Type B pancreatic cell (in vitro differentiated cells): ENCODE data around the gene SCFD2. TPM values are rescaled to one million over a fixed set of nuclear protein-coding genes. Genes with fewer than 3 reads are reported as not detected.

ENCODE experiments used
- DNase-seq: peaks from one replicate; pipeline ENCODE4 v3.0.0; 2021; ENCODE audit warnings: mixed read lengths; ENCODE audit not compliant: unreplicated experiment; ENCODE audit errors: extremely low spot score
- H3K27ac Mint-ChIP-seq: 2 replicates; pipeline ENCODE4 v1.8.0; 2021; ENCODE audit warnings: mild to moderate bottlenecking, mixed read lengths
- H3K27me3 Mint-ChIP-seq: 2 replicates; pipeline ENCODE4 v1.8.0; 2021; ENCODE audit warnings: mixed read lengths
- H3K36me3 Mint-ChIP-seq: 2 replicates; pipeline ENCODE4 v1.8.0; 2021; ENCODE audit warnings: mixed read lengths
- H3K4me1 Mint-ChIP-seq: one replicate; pipeline ENCODE4 v1.8.0; 2021; ENCODE audit warnings: mixed read lengths; ENCODE audit not compliant: unreplicated experiment
- H3K4me3 Mint-ChIP-seq: 2 replicates; pipeline ENCODE4 v1.8.0; 2021; ENCODE audit warnings: mild to moderate bottlenecking, mixed read lengths
- H3K9me3 Mint-ChIP-seq: 2 replicates; pipeline ENCODE4 v1.8.0; 2021; ENCODE audit warnings: mixed read lengths
- total RNA-seq: library from RNA; stranded (reverse); gene quantifications from 2 replicates; pipeline ENCODE4 v1.2.1, GENCODE V29; 2021; ENCODE audit warnings: low replicate concordance
- TF ChIP-seq, protein P1 (sequence below): fragments of 200-600 bp; sonication (generic); conservative IDR thresholded peaks from 2 replicates; pipeline ENCODE4 v1.5.0; 2021; ENCODE audit warnings: antibody characterized with exemption, mild to moderate bottlenecking

Gene SCFD2
- total RNA-seq, 1 donor from 2014 or later = 11.2 TPM

DNA sequence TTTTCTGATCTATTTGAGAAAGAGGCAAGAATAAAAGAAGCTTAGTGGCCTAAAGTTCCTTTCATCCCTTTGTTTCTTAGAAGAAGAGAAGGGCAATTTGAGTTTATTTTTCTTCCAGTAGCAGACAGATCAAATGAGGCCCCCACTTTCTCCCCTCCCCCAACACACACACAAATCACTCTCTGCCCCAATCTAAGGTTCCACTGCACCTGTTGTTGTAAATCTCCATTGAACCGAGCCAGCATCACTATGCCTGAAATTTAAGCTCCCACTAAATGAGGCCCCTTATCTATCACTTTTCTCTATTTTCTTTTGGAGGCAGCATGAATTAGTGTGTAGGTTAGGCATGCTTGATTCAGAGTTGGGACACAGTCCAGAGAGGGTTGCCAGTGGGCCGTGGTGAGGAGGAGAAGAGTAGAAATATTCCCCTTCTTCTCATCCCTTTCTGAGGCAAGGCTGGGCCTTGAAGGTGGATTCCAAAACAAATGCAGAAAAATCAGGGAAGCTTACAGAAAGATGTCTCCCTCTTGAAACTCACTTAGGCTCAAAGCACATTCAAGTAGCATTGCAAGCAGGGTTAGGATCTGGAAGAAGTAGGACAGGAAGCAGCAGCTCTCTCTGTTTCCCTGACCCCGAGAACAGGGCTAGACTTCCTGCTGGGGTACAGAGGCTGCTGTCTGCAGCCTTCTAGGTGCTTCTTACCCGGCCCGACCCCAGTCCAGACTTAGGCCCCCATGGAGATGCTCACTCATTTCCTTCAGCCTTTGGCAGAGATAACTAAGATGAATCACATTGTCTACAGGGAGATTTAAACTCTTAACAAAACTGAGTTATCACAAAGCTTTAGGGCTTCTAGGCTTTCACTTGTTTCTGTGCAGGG lies 433.0 kb downstream of the SCFD2 start:
- TF ChIP-seq, protein P1, sequence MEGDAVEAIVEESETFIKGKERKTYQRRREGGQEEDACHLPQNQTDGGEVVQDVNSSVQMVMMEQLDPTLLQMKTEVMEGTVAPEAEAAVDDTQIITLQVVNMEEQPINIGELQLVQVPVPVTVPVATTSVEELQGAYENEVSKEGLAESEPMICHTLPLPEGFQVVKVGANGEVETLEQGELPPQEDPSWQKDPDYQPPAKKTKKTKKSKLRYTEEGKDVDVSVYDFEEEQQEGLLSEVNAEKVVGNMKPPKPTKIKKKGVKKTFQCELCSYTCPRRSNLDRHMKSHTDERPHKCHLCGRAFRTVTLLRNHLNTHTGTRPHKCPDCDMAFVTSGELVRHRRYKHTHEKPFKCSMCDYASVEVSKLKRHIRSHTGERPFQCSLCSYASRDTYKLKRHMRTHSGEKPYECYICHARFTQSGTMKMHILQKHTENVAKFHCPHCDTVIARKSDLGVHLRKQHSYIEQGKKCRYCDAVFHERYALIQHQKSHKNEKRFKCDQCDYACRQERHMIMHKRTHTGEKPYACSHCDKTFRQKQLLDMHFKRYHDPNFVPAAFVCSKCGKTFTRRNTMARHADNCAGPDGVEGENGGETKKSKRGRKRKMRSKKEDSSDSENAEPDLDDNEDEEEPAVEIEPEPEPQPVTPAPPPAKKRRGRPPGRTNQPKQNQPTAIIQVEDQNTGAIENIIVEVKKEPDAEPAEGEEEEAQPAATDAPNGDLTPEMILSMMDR = no peak
- Mint-ChIP-seq H3K36me3 (no peaks in the 10 kb centered on the region), H3K27ac (no peak overlapping the region), H3K9me3 (no peaks in the 10 kb centered on the region), H3K4me3 (no peak overlapping the region), H3K27me3 (no peaks in the 10 kb centered on the region), H3K4me1 (peaks cover 27% of the 10 kb centered on the region)
- no peak for DNase-seq

DNA sequence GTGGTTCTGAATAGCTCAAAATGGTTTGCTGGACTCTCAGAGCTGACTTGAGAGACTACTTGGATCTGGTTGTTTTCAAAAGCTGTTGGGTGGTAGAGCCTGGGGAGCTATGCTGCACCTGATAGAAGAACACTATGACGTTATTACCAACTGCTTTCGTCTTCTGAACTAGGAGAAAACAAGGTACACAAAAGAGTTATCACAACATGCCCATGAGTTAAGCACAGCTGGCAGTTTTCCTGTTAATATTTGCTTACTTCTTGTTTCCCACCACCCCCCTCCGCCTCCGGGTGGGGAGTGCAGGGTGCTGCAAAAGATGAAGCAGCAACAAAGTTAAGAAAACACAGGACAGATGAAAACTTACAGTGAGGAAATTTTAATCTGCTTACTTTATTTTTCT lies 434.6 kb downstream of the SCFD2 start:
- H3K36me3 Mint-ChIP-seq = no peaks in the 10 kb centered on the region
- H3K9me3 Mint-ChIP-seq = no peaks in the 10 kb centered on the region
- TF ChIP-seq, protein P1 = no peak
- H3K4me3 Mint-ChIP-seq = no peak overlapping the region
- H3K27ac Mint-ChIP-seq = no peak overlapping the region
- DNase-seq = no peak
- H3K27me3 Mint-ChIP-seq = no peaks in the 10 kb centered on the region
- peaks cover 35% of the 10 kb centered on the region for H3K4me1 Mint-ChIP-seq

DNA sequence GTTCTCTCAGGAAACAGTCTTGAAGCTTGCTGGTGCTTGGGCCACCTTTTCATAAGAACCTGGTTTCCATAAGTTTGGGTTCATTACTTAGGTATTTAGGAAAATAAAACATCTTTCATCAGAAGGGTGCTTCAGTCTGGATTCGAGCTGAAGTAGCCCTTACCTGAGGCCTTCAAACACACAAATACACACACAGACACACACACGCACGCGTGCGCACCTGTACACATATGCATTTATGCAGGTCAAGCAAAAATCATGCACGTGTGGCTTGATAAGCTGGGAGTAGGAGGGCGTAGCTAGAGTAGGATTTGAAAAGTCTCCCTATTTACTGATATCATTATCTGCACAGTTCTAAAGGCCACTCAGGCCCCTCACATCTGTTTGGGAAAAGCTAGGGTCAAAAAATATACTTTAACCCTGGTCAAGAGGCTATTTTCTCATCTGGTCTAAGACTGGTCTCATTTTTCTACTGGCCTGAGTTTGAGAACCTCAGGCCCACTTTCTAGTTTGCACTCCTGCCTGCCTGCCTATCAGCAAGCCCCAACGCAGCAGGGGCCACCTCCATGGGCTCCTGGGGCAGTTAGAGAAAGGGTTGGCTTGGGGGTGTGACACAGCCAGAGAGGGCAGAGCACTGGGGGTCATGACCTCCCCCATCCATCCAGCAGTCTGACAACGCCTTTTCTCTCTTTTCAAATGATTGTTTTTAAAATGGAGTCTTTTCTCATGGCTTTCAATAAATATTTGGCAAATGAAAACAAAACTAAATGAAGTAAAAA lies 439.5 kb downstream of the SCFD2 start:
- TF ChIP-seq, protein P1 = no peak
- H3K27ac Mint-ChIP-seq = peak overlapping the region; percentile 42

DNA sequence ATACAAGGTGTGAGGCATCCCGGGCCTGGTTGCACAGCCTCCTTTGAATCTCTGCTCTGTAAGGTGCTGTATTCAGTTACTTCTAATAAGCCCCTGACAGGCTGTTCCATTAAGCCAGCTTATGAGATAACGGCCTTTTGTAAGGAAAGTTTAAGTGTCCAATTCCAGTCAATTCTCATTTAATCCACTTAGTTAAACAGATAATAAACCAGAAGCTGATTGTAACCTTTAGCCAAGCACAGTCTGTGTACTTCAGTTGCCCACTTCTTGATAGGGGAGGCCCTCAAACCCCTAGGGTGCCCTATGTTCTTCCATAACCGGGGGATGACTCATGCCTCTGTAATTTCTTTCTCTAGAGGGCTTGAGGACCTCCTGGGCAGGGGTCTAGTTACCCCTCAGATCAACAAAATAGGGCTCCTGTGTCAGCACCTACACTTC lies 440.3 kb downstream of the SCFD2 start:
- no peak overlapping the region for H3K4me3 Mint-ChIP-seq
- no peak for DNase-seq
- no peaks in the 10 kb centered on the region for H3K9me3 Mint-ChIP-seq
- H3K4me1 Mint-ChIP-seq = peaks cover 26% of the 10 kb centered on the region
- H3K27ac Mint-ChIP-seq = peak overlapping the region; percentile 42
- TF ChIP-seq, protein P1 = no peak
- no peaks in the 10 kb centered on the region for H3K36me3 Mint-ChIP-seq
- no peaks in the 10 kb centered on the region for H3K27me3 Mint-ChIP-seq

More for the DNA sequence above, 439.5 kb downstream of the SCFD2 start:
- Mint-ChIP-seq H3K4me1 (peaks cover 30% of the 10 kb centered on the region), H3K27me3 (no peaks in the 10 kb centered on the region), H3K9me3 (no peaks in the 10 kb centered on the region), H3K36me3 (no peaks in the 10 kb centered on the region), H3K4me3 (peak overlapping the region; percentile 4)
- DNase-seq = no peak

- Mint-ChIP-seq H3K36me3 (no peaks in the 10 kb centered on the region), H3K9me3 (no peaks in the 10 kb centered on the region), H3K4me1 (peaks cover 14% of the 10 kb centered on the region), H3K4me3 (no peak overlapping the region), H3K27me3 (no peaks in the 10 kb centered on the region), H3K27ac (no peak overlapping the region)
- DNase-seq = no peak
- TF ChIP-seq, protein P1 = no peak
These were observed 446.4 kb downstream of the SCFD2 start for GRCh38 chr4:52919461-52919860.
